Hepatocyte (in vitro differentiated cells): Measurements from ENCODE around the gene TBCD.

ENCODE experiments used
- CTCF ChIP-seq: fragments of 200-600 bp; sonication (generic); IDR thresholded peaks from 2 replicates; pipeline ENCODE4 v1.5.1; 2016; ENCODE audit warnings: antibody characterized with exemption, mild to moderate bottlenecking; ENCODE audit not compliant: poor library complexity
- EZH2 ChIP-seq: fragments of 200-600 bp; sonication (generic); IDR thresholded peaks from 2 replicates; pipeline ENCODE4 v1.6.1; 2016; ENCODE audit warnings: antibody characterized with exemption, mild to moderate bottlenecking, borderline replicate concordance
- EZH2phosphoT487 ChIP-seq: fragments of 200-600 bp; sonication (generic); IDR thresholded peaks from one replicate; pipeline ENCODE4 v1.6.1; 2018; ENCODE audit warnings: antibody characterized with exemption, mild to moderate bottlenecking, low read depth, moderate library complexity; ENCODE audit not compliant: unreplicated experiment, severe bottlenecking

- no peak for TF ChIP-seq CTCF
- no peak for TF ChIP-seq EZH2
- TF ChIP-seq EZH2phosphoT487 = no peak
Observed at GRCh38 chr17:82939621-82940135, 187.8 kb downstream of the TBCD start.
